Chondrocyte (in vitro differentiated cells): ENCODE measurements around the gene NOL9. TPM values are rescaled to one million over a fixed set of nuclear protein-coding genes. Genes with fewer than 3 reads are reported as not detected.
A peak's percentile ranks its signal among the peaks of the same experiment; 100 is the strongest.

Experiments
- DNase-seq: peaks from one replicate; pipeline ENCODE4 v3.0.0; 2021; ENCODE audit warnings: mixed read lengths, low spot score
- H3K27ac Mint-ChIP-seq: one replicate; pipeline ENCODE4 v1.8.0; 2021; ENCODE audit warnings: mild to moderate bottlenecking, moderate library complexity, mixed read lengths; ENCODE audit not compliant: unreplicated experiment
- H3K27me3 Mint-ChIP-seq: 2 replicates; pipeline ENCODE4 v1.8.0; 2021; ENCODE audit warnings: low read depth, mixed read lengths
- H3K36me3 Mint-ChIP-seq: 2 replicates; pipeline ENCODE4 v1.8.0; 2021; ENCODE audit warnings: low read depth, mixed read lengths
- H3K4me1 Mint-ChIP-seq: 2 replicates; pipeline ENCODE4 v1.8.0; 2021; ENCODE audit warnings: low read depth, mild to moderate bottlenecking, mixed read lengths
- H3K4me3 Mint-ChIP-seq: one replicate; pipeline ENCODE4 v1.8.0; 2021; ENCODE audit warnings: mild to moderate bottlenecking, moderate library complexity, mixed read lengths; ENCODE audit not compliant: unreplicated experiment
- H3K9me3 Mint-ChIP-seq: 2 replicates; pipeline ENCODE4 v1.8.0; 2021; ENCODE audit warnings: low read depth, mixed read lengths
- total RNA-seq: library from RNA; stranded (reverse); gene quantifications from 3 replicates; pipeline ENCODE4 v1.2.1, GENCODE V29; 2021
- TF ChIP-seq, protein P1 (sequence below): fragments of 200-600 bp; sonication (generic); IDR thresholded peaks from 2 replicates; pipeline ENCODE4 v1.5.0; 2021; ENCODE audit warnings: antibody characterized with exemption, mild to moderate bottlenecking, moderate library complexity

Gene NOL9
- total RNA-seq, 1 donor from 2014 or later = 27.0 TPM

DNA sequence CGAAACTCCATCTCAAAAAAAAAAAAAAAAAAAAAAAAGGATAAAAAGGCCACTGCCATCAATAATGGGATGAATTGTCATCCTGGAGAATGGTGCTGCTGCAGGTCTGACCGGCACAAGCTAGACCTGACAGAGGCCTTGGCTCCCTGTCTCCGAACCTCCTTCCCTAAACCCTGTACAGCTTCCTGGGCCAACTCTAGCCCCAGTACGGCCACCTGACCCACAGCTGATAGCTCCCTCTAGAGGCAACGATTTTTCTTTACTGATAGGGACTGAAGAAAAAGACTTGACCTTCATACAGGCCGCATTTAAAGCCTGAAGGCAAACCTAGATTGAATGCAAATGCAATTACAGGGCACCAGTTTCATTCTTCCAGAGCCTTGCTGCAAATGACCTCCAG lies 30.7 kb downstream of the NOL9 start:
- Mint-ChIP-seq H3K27ac (no peak overlapping the region), H3K27me3 (no peaks in the 10 kb centered on the region), H3K36me3 (peaks cover 12% of the 10 kb centered on the region), H3K4me1 (peaks cover 36% of the 10 kb centered on the region), H3K9me3 (no peaks in the 10 kb centered on the region), H3K4me3 (no peak overlapping the region)
- peak; percentile 22 for DNase-seq
- TF ChIP-seq, protein P1, sequence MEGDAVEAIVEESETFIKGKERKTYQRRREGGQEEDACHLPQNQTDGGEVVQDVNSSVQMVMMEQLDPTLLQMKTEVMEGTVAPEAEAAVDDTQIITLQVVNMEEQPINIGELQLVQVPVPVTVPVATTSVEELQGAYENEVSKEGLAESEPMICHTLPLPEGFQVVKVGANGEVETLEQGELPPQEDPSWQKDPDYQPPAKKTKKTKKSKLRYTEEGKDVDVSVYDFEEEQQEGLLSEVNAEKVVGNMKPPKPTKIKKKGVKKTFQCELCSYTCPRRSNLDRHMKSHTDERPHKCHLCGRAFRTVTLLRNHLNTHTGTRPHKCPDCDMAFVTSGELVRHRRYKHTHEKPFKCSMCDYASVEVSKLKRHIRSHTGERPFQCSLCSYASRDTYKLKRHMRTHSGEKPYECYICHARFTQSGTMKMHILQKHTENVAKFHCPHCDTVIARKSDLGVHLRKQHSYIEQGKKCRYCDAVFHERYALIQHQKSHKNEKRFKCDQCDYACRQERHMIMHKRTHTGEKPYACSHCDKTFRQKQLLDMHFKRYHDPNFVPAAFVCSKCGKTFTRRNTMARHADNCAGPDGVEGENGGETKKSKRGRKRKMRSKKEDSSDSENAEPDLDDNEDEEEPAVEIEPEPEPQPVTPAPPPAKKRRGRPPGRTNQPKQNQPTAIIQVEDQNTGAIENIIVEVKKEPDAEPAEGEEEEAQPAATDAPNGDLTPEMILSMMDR = peak; percentile 79

DNA sequence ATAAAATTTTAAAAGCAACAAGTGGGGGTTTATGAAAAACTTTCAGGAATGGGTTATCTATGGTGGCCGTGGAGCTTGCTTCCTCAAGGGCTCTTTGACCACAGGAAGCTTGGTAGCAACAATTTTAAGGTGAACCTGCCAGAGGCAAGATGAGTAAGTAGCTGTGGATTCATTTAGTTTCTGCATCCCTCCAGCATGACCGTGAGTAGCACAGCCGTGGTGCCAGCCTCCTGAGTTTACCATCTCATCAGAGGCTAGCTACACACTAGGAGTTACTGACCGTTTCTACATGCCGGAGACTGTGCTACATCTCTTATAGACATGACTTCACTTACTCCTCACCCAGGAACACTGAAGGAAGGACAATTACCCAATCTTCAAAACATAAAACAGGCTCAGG lies 32.8 kb downstream of the NOL9 start:
- Mint-ChIP-seq H3K27ac (peak overlapping the region; percentile 70), H3K27me3 (no peaks in the 10 kb centered on the region), H3K4me3 (no peak overlapping the region), H3K9me3 (no peaks in the 10 kb centered on the region), H3K4me1 (peaks cover 46% of the 10 kb centered on the region), H3K36me3 (peaks cover 2% of the 10 kb centered on the region)
- TF ChIP-seq, protein P1 = no peak
- DNase-seq = peak; percentile 15

DNA sequence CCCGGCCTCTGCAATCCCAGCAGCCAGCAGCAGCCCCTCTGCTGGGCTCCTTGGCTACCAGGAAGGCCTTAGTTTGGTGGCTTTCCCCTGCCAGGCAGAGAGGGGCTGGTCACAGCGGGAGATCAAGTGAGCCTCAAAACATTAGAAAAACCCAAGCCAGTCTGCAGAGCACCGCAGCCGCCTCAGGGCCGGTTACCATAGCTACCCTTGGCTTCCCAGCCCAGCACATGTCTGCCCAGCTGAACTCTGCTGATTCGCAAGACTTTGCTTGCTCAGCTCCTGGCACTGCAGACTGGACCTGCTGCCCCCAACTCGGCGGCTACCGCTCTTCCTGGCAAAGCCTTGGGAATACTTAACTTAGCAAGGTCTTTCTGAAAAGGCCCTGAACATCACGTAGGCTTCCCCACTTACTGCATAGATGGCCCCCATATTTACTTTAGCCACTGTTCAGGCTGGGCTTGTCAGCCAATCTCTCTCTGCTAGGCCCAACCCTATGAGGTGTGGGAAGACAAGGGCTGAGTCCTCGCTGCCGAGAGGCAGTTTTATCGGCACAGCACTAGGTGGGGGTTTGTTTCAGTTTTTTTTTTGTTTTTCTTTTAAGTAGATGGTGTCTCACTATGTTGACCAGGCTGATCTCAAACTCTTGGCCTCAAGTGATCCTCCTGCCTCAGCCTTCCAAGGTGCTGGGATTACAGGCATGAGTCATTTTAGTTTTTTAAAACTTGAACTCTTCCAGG lies 34.2 kb downstream of the NOL9 start:
- no peaks in the 10 kb centered on the region for H3K36me3 Mint-ChIP-seq
- DNase-seq = peak; percentile 87
- H3K27ac Mint-ChIP-seq = peak overlapping the region; percentile 92
- H3K27me3 Mint-ChIP-seq = no peaks in the 10 kb centered on the region
- H3K9me3 Mint-ChIP-seq = no peaks in the 10 kb centered on the region
- H3K4me3 Mint-ChIP-seq = peak overlapping the region; percentile 11
- TF ChIP-seq, protein P1 = no peak
- peaks cover 52% of the 10 kb centered on the region for H3K4me1 Mint-ChIP-seq

DNA sequence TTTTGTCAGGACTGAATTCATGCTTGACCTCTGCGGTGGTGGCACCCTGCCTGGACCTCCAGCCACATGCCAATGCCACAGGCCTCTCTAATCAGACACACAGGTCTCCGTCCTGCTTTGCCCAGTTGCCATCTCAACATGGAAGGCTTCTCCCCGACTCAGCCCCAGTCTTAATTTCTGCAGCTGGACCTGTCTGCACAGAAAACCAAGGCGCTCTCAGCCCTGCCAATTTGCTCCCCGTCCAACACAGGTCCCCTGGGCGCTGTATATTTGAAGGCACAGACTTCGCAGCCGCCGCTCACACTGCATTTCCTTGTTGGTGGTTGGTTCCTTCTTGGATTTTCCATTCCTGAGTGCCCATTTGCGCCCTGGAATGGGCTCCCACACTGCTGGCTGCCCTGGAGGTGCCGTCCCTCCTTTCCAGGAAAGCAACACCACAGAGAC lies 34.8 kb downstream of the NOL9 start:
- peak overlapping the region; percentile 92 for H3K27ac Mint-ChIP-seq
- H3K36me3 Mint-ChIP-seq = no peaks in the 10 kb centered on the region
- H3K27me3 Mint-ChIP-seq = no peaks in the 10 kb centered on the region
- peak; percentile 51 for DNase-seq
- TF ChIP-seq, protein P1 = no peak
- H3K4me1 Mint-ChIP-seq = peaks cover 52% of the 10 kb centered on the region
- no peak overlapping the region for H3K4me3 Mint-ChIP-seq
- no peaks in the 10 kb centered on the region for H3K9me3 Mint-ChIP-seq

DNA sequence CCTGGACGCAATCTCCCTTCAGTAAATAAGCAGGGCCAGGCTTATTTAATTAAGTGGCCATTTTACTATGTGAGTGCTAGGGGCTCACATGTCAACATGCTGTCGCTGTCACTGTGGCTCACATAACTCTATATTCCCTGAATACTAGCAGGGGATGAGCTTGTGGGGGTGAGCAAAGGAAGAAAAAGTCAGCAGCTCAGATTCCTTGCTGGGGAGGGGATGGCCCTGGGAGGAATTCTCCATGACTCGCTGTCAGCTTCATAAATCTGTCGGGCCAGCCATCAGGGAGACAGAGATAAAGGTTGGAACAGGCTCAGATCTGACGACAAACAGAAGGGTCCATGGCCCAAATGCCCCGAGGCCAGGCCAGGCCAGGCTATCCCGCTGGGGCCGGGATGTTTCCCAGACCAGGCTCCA lies 36.9 kb downstream of the NOL9 start:
- no peak overlapping the region for H3K4me3 Mint-ChIP-seq
- DNase-seq = peak; percentile 54

More for the DNA sequence above, 36.9 kb downstream of the NOL9 start:
- no peaks in the 10 kb centered on the region for H3K9me3 Mint-ChIP-seq
- TF ChIP-seq, protein P1 = no peak
- H3K27me3 Mint-ChIP-seq = no peaks in the 10 kb centered on the region
- no peaks in the 10 kb centered on the region for H3K36me3 Mint-ChIP-seq
- H3K4me1 Mint-ChIP-seq = peaks cover 65% of the 10 kb centered on the region
- H3K27ac Mint-ChIP-seq = peak overlapping the region; percentile 70
